ENCODE data around the gene NTM. TPM values are rescaled to one million over a fixed set of nuclear protein-coding genes. Genes with fewer than 3 reads are reported as not detected.

Gene NTM
- total and polyA plus RNA-seq, 2 of the 8 experiments (the other 6 are each of a cell fraction or from before 2014, with no cell fraction given) = 13.4 to 20.0 TPM

- FAIRE-seq (no peak), DNase-seq (ENCODE audit: low read depth in 1 of 2, low spot score in 2 of 2) (no peak)
- no peak overlapping the region for H3K4me3 ChIP-seq (ENCODE audit: extremely low read depth in 1 of 4, insufficient read depth in 2 of 4, low read depth in 3 of 4, low read length in 4 of 4)
- TF ChIP-seq TEAD4 (IDR thresholded peaks at IDR 0.05; ENCODE audit: low read depth, low read length) = no peak
- no peak for TF ChIP-seq SP2 (IDR thresholded peaks at IDR 0.05; ENCODE audit: low read length)
- no peak for TF ChIP-seq RNF2 (IDR thresholded peaks at IDR 0.05; ENCODE audit: borderline replicate concordance, low read depth, low read length, missing control alignments, poor library complexity, severe bottlenecking)
- H2BK15ac ChIP-seq (ENCODE audit: low read length) = no peak overlapping the region
- no peak overlapping the region for H3K27ac ChIP-seq (ENCODE audit: low read depth, low read length)
- H2AK5ac ChIP-seq (ENCODE audit: low read depth, low read length) = no peak overlapping the region
- H2BK120ac ChIP-seq (replicated peaks; ENCODE audit: low read depth, low read length) = no peak overlapping the region
- H3K27me3 ChIP-seq (replicated peaks in 1 of 4; ENCODE audit: control insufficient read depth in 3 of 4, extremely low read depth in 1 of 4, insufficient read depth in 3 of 4, low read length in 3 of 4) = no peaks in the 10 kb centered on the region
- no peak overlapping the region for H3K4ac ChIP-seq (replicated peaks; ENCODE audit: insufficient read length, low read depth, low read length)
- no peak overlapping the region for H4K91ac ChIP-seq (replicated peaks; ENCODE audit: insufficient read length, low read length)
- H2AFZ ChIP-seq (ENCODE audit: low read length) = no peak overlapping the region
- H3K9me3 ChIP-seq (ENCODE audit: insufficient read depth in 2 of 2, low read depth in 1 of 2, low read length in 1 of 2) = no peaks in the 10 kb centered on the region
- H3K79me2 ChIP-seq (ENCODE audit: control insufficient read depth in 1 of 2, insufficient read depth in 2 of 2, low read length in 2 of 2) = no peaks in the 10 kb centered on the region
- no peaks in the 10 kb centered on the region for H3K79me1 ChIP-seq (ENCODE audit: low read depth, low read length)
- no peak overlapping the region for H3K56ac ChIP-seq (replicated peaks; ENCODE audit: insufficient read length, low read depth, low read length)
- no peak overlapping the region for H3K23ac ChIP-seq (ENCODE audit: insufficient read length)
- no peak overlapping the region for H2BK5ac ChIP-seq (ENCODE audit: low read depth, low read length)
- no peak overlapping the region for H3K14ac ChIP-seq (ENCODE audit: insufficient read length)
- H3K23me2 ChIP-seq (ENCODE audit: low read depth, low read length) = no peaks in the 10 kb centered on the region; the same call in 1 of the 2 replicates
- H2BK12ac ChIP-seq (ENCODE audit: low read depth, low read length) = no peak overlapping the region
- POLR2A ChIA-PET (ENCODE audit: partially characterized antibody) = no interaction called here
- H4K5ac ChIP-seq (ENCODE audit: insufficient read length, low read depth, low read length) = no peak overlapping the region
- H3K18ac ChIP-seq (ENCODE audit: extremely low read depth, low read length) = no peak overlapping the region
- H3K4me1 ChIP-seq (replicated peaks in 1 of 4; ENCODE audit: control insufficient read depth in 3 of 4, insufficient read depth in 4 of 4, low read length in 3 of 4) = peaks cover 0 to 7% (median 3%) of the 10 kb centered on the region in 4 experiments; a peak in 3 of 7 replicates
- CTCF ChIA-PET (ENCODE audit: partially characterized antibody) = interaction anchor here (0.7 to 2.0 kb wide), 11 partner anchors 9 to 307 kb away, joined by 3 to 6 read pairs (median 3); no protein-coding TSS in a partner anchor
- no peak overlapping the region for H3K9ac ChIP-seq (replicated peaks in 1 of 4; ENCODE audit: extremely low read depth in 1 of 4, low read depth in 3 of 4, low read length in 3 of 4)
- no peak overlapping the region for H3K4me2 ChIP-seq (ENCODE audit: insufficient read depth in 1 of 2, low read depth in 2 of 2, low read length in 2 of 2)
- 84% methylated on average over 13 of the region's 13 CpGs; no CpG with 5 or more reads in 1 of the 2 experiments for WGBS, 2 experiments (ENCODE audit: extremely low coverage in 1 of 2, insufficient coverage in 1 of 2, insufficient read length in 1 of 2, insufficient replicate concordance in 2 of 2, low coverage in 1 of 2, low lambda C conversion rate in 2 of 2, missing lambda C conversion rate in 1 of 2)
- H4K20me1 ChIP-seq (replicated peaks in 1 of 2; ENCODE audit: control insufficient read depth in 1 of 2, insufficient read depth in 2 of 2, low read length in 2 of 2) = no peaks in the 10 kb centered on the region
- no peak overlapping the region for H2BK20ac ChIP-seq (ENCODE audit: low read length)
- H3K36me3 ChIP-seq (ENCODE audit: control insufficient read depth in 2 of 4, insufficient read depth in 4 of 4, low read length in 3 of 4) = no peaks in the 10 kb centered on the region
- no peak overlapping the region for H4K8ac ChIP-seq (ENCODE audit: extremely low read depth, insufficient read depth, low read length)
Measured at GRCh38 chr11:132095230-132096131, 725.1 kb downstream of the NTM start.
